Activated gamma-delta T cell (primary cell): Measurements from ENCODE around the gene RALGPS1.

Experiments
- DNase-seq: peaks from one replicate; lab custom pipeline; 2025; lab: John Stamatoyannopoulos, UW

The RALGPS1 gene

DNA sequence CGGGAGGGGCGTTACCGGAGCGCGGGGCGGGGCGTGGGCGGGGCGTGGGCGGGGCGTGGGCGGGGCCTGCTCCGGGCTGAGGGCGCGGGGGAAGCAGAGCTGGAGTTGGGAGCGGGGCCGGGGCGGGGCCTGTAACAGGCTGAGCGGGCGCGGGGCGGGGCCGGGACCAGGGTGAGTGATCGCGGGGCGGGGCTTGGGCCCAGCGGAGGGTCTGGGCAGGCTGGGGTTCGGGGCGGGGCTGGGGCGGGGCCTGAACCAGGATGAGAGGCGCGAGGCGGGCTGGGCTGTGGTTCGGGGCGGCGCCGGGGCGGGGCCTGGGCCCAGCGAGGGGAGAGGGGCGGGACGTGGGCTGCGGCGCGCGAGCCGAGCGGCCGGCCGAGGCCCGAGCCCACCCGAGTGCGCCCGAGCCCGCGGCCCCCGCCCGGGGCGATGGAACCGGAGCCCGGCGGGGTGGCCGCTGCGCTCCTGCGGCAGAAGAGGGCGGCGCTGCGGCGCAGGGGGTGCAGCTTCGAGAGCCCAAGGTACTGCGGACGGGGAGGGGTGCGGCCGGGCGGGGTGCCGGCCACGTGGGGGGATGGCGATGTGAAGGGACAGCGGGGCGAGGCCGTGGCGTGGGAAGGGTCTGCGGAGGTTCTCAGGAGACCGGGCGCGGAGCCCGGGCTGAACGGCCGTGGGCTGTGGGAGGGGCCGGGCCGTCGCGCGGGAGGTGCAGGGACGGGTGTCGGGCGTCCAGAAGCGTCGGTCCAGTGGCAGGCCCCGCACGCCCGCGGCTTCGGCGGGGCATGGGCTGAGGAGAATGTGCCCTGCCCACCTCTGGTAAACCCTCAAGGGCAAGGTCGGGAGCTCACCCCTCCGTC is 310.5 kb downstream of the RALGPS1 start:
- peak; percentile 84 for DNase-seq

DNA sequence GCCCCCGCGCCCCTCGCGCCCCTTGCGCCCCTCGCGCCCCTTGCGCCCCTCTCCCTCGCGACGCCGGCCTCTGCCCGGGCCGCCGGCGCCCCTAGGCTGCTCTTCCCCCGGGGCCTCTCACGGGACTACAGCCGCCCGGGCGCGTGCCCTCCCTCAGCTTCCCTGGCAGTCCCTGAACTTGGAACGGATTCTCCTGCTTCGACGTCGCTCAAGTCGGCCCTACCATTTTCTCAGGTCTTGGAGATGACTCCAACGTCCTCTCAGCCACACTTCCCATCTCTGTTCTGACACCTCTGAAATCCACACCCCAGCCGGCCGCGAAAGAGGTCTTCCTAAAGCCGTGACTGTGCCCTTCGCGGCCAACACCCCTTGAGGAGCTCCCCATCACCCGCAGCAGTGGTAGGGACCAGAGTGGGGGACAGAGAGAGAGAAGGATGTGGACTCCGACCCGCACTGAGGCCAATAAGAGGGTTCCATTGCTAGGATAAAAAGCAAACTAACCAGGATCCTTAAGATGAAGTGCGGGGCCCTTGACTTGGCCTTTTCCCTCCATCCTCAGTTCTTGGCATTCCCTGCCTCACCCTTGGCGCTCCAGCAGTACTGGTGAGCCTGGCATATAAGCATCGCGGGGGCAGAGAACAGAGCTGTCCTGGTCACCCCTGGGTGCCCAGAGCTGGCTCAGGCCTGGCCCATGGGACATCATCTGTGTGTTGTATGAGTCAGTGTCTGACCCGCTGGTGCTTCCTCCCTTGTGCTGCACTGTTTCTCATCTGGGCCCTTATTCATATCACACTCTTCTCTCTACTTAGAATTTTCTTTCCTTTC is 311.4 kb downstream of the RALGPS1 start:
- DNase-seq = no peak

DNA sequence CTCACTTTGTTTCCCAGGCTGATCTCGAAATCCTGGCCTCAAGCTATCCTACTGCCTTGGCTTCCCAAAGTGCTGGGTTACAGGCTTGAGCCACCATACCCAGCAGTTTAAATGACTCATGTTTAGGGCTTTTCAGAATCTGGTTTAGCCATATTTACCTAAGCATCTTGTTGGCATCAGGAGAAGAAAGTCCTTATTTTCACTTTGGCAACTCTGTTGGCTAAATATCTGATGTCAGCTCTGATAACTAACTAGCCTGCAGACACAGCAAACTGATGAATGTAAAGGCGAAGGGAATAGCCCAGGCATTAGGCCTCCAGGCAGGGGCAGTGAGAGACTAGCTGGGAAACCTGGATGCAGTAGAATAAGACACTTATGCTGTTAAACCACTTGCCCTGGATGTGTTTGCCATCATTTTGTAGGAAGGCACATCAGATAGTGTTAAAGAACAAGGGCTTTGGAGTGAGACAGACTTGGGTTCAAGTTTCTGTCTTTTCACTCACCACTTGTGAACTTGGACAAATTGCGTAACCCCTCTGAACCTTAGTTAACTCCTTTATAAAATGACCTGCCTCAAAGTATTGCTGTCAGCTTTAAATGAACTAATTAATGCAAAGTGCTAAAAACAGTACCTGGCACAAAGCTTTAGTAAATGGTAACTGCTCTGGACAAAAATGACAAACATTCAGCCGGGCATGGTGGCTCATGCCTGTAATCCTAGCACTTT is 315.3 kb downstream of the RALGPS1 start:
- DNase-seq = no peak

DNA sequence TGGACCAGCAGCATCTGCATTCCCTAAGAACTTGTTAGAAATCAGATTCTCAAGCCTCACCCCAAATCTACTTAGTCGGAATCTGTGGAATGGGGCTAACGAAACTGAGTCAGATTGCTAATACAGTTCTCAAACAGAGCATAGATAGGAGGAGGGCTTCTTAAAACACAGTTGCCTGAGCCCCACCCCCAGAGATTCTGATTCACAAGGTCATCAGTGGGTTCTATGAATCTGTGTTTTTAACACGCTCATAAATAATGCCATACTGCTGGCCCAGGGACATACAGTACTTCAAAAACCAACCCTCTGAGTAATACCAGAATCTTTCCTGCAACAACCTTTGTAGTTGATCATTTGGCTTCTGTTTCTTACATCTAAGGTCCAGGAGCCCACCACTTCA is 317.1 kb downstream of the RALGPS1 start:
- DNase-seq = no peak

DNA sequence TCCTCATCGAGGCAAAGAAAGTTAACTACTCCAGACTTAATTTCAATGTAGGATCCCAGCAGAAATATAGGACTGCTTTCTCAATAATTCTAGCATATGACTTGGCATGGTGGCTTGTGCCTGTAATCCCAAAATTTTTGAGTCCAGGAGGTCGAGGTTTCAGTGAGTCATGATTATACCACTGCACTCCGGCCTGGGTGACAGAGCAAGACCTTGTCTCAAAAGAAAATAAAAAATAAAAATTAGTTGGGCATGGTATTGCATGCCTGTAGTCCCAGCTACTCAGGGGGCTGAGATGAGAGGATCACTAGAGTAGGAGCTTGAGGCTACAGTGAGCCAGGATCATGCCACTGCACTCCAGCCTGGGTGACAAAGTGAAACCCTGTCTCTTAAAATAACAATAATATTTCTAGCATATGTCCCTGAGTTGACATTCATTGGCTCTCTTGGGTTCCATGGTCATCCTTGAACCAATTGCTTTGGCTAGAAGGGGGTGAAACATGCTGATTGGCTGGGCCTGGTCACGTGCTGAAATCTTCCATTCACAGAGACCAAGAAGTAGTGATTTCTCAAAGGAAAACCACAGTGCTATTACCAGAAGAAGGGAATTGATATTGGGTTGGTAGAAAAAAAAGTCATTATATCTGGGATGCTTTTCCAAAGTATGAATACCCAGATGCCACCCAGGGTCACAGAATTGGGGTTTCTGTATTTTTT is 318.4 kb downstream of the RALGPS1 start:
- DNase-seq = no peak

DNA sequence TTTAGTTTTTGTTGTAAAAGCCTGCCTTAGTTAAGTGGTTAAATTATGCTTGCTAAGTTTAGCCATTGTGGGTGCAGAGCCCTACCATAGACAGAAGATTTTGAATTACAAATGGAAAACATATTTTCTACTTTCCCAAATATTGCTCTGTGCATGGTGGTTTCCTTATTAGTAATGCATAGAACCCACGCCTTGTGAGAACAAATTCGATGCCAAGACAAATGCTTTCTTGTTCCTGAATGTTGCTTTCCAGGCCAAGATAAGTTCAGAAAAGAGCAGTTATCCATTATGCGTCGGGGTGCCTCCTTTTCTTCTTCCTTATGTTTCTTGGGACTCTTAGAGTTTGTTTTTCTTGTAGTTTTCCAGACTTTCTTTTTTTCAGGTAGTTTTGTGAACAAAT is 319.0 kb downstream of the RALGPS1 start:
- DNase-seq = no peak

DNA sequence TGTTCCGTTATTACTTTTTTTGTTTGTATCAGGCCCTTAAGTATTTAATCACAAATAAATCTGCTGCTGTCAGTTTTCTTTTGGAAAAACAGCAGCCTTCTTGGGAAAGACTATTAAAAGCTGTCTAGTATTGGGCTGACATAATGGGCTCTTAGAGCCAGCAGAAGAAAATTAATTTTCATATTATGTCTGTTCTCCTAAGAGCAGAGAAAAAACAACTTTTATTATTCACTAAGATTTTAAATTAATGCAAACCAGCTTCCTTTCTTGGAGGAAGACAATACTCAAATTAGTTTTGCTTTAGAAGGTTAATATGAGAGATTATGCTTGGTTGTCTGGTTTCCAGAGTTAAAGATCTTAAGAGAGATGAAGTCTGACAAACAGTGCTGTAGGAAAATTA is 319.4 kb downstream of the RALGPS1 start:
- no peak for DNase-seq

DNA sequence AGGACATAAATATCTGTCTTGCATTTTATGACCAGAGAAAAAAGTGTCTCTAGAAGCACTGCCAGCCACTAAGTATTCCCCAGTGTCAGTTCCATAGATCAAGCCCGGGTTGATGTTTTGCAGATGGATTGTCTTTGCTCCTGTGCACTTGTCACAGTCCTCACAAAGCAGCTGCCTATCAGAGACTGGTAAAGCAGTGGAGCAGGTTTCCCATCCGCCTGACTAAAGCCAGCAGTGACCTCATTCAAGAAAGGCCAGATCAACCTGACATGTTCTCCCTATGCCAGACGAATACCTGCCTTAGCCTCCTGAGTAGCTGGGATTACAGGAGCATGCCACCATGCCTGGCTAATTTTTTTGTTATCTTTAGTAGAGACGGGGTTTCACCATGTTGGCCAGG is 323.2 kb downstream of the RALGPS1 start:
- no peak for DNase-seq

DNA sequence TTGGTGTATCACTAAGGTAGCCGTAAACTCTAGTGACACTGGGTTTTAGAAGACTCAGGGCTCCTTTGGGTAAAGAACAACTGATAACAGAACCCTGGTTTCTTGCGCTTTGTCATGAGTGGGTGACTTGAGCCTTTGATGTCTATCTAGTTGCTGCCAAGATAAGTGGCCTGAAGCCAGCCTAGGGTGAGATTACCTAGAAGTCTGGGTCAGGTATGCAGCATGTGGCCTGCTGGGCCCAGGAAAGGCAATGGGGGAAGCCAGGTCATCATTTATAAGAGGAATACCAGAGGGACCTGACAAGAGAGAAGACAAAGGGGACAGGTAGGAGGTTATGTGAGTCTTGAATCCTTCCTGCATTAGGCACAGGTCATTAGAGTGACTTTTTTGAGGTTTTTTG is 326.8 kb downstream of the RALGPS1 start:
- no peak for DNase-seq

DNA sequence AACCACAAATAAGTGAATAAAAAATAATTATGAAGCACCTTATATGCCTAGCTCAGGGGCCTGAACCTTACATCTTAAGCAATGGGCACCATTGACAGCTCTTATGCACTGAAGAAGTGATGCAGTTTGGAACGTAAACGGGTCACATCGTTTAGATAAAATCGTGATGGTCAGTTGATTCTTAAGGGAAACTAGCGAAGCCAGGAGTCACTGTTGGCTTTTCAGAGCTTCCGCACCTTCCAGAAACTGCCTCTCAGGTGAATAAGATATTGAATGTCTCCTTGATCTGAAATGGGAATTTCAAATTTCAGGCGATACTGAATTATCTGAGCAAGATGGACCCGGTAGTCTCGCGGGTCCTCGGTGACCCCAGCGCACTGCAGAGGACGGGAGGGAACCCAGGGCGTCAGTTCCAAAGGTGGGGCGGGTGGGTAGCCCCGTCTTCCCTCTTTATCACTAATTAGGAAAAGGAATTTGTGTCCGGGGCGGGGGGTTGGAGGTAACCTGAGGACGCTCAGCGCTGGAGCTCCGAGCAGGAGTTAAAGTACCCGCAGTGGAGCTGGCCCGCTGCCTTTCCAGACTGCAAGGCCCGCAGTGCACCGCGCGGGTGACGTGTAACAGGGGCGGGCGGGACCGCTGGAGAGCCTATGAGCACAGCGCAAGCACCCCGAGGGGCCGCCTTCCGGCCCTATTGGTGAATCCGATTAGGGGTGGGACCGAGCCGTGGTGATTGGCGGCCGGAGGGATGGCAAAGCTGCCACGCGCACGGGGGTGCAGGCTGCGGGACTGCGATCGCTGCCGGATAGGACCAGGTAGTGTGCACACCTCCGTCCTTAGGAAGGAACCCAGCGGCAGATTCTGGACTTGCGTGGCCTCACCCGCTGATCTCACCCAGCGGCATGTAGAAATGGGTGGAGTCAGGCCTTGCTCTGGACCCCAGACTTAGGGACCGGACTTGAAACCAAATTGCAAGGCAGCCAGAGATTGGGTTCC is 330.3 kb downstream of the RALGPS1 start:
- peak; percentile 89 for DNase-seq

DNA sequence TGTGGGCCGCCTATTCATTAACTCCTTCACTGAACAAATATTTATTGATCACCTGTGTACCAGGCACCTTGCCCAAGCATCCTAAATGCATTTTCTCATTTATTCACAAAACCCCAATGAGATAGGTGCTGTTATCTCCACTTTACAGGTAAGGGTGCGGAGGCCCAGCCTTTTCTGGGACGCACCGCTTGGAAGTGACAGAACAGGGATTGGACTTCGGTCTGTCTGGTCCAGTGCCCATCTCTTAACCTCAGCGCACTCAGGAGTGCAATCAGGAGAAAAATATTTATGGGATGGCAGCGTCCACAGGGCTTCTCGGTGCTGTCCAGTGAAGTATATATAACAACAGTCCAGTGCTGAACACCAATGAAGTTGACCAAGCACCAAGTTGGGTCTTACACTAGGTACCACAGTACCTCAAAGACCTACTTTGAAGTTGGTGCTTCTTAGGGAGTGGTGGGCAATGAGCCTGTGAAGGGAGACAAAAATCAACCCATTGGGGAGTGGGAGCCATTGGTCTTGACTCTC is 331.1 kb downstream of the RALGPS1 start:
- no peak for DNase-seq

DNA sequence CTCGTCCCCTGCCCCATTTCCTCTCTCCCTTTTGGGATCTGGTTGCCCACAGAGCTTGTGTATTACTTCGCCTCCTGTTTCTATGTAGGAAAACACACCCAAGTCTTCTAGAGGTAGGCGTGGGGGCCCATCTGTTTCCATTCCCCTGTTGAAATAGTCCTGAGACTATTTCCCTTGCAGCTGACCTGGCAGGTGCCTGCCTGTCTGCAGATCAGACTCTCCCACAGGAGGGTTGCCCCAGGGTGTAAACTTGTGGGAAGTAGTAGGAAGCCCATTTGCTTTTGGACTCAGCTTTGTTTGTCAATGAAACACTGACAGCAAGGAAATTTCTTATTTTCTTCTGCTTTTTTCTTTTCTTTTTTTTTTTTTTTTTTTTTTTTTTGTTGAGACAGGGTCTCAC is 333.7 kb downstream of the RALGPS1 start:
- no peak for DNase-seq

DNA sequence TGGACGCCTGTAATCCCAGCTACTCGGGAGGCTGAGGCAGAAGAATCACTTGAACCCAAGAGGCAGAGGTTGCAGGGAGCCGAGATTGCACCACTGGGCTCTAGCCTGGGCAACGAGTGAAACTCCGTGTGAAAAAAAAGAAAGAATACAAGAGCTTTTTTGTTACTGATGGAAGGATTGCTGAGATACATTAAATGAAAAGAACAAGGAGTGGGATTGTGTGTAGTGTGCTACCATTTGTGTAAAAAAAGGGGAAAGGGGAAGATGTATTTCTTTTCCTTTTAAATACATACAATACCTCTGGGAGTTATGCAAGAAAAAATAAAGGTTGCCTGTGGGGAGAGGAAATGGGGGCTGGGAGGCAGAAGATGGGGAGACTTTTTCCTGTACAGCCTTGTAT is 335.3 kb downstream of the RALGPS1 start:
- DNase-seq = no peak

DNA sequence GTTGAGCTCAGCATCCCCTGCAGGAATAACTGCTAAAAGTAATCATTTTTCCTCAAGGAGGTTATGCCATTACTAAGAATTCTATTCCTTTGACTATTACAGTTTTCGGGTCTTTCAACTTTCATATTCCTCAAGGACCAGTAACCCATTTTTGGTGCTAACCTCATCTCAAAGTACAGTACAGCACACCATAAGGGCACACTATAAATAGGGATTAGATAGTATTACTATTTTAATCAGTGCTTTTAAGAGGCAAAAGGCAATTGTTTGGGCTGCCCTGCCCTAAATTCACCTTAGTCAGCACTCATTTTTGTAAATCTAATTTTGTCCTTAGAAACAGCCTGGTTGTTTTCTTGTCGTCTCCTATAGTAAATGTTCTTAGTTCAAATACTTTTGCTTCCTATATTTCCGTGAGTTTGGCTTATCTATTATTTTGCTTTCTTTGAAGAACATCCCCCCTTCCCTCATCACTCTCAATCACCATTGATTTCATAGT is 336.4 kb downstream of the RALGPS1 start:
- DNase-seq = no peak

DNA sequence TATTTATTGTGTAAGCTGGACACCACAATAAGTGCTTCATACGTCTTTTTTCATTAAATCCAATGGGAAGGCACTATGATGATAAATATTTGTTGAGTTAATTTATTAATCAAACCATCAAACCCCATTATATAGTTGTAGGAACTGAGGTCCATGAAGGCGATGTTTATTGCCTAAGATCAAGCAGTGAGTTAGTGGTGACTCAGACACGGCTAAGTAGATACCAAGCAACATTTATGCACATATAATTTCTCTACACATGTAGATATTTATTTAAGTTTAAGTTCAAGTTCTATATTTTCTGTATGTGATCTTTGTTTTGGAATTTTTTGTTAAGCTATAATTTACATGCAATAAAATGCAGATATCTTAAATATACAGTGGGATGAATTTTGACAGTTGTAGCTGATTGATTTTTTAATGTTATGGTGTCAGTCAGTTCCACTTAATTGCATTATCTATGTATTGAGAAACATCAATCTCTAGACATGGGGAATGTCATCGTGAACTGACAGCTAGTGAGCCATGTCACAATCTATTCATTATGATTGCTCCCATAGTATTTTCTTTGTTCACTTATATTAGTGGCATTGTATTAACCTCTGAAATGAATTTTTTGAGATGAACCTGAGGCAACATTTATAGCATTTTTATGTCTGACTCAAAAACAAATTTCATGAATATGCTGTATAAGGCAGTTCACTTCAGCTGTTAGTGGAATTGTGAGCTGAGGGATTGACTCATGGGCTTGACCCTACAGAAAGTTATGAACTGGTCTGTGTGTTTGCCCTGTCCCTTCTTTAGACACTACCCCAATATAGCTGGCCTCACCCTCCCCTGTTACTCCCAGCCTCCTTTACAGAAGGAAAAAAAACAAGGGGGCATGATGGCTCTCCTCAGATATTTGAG is 338.1 kb downstream of the RALGPS1 start:
- DNase-seq = no peak

DNA sequence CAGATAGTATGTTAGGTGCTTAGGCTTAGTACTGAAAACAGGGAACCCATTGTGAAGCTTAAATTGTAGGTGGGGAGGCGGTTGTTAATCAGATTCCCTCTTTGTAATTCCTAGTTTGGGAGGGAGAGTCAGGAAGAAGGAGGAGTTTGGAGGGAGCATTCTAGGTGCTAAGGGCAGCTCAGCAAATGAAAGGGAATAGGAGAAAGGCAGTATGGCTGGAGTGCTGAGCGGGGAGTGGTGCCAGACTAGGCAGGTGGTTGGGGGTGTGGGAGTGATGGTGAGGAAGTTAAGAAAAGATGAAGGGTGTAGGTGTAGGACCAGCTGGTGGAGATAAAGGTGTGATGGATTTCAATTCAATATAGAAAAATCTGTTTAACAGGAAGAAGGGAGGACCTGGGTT is 338.9 kb downstream of the RALGPS1 start:
- DNase-seq = no peak

DNA sequence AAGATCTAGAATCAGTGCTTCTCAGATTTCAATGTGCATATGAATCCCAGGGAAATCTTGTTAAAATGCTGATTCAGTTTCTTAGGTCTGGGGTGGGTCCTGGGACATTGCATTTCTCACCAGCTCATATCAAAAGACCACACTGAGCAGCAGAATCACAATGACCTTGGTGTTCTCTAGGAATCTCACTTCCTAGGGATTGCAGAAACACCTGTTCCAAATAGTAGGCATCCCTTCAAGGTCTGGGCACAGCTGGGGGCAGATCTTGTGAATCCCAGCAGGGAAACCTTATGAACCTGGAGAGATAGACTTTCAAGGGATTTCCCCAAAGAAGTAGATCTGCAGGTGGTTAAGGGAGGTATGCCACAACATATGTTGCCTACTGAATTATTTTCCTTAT is 341.1 kb downstream of the RALGPS1 start:
- no peak for DNase-seq

DNA sequence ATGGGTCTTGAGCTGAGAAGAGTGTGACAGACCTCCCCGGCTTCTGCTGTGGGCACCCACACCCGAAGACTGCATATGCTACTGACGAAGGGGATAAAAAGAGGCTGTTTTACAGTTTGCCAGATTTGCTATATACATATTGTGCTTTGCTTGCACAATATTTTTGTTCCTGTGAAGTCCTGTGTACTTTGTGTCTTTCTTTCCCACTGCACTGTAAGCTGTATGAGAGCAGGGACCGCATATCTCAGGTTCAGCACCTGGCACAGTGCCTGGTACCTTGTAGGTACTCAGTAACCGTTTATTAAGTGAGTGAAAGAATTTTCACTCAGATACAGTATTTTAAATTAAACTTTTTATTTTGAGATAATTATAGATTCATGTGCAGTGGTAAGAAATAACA is 341.7 kb downstream of the RALGPS1 start:
- no peak for DNase-seq
